ENCODE measurements around the gene GDE1.

Gene GDE1

DNA sequence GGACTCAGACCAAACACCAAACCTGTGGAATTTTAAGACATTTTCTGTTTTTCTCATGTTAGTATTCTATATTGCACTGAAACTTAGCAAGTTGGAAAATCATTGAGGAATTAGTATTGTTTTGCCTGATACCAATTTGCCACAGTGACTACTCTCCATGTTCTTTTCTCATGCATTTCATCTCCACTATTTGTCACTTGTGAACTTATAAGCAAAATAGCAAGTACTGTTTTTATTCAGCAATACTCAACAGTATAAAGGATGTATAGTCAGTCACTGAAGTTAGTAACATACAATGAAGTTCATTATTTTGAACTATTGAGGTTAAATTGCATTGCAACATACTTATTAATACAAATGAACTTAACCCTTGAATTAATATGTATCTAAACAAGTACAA, 27.8 kb upstream of the GDE1 start:
- TF ChIP-seq SIN3A (IDR thresholded peaks at IDR 0.05; ENCODE audit: borderline replicate concordance, insufficient read depth, low read length), result no peak
- TF ChIP-seq, protein P1, sequence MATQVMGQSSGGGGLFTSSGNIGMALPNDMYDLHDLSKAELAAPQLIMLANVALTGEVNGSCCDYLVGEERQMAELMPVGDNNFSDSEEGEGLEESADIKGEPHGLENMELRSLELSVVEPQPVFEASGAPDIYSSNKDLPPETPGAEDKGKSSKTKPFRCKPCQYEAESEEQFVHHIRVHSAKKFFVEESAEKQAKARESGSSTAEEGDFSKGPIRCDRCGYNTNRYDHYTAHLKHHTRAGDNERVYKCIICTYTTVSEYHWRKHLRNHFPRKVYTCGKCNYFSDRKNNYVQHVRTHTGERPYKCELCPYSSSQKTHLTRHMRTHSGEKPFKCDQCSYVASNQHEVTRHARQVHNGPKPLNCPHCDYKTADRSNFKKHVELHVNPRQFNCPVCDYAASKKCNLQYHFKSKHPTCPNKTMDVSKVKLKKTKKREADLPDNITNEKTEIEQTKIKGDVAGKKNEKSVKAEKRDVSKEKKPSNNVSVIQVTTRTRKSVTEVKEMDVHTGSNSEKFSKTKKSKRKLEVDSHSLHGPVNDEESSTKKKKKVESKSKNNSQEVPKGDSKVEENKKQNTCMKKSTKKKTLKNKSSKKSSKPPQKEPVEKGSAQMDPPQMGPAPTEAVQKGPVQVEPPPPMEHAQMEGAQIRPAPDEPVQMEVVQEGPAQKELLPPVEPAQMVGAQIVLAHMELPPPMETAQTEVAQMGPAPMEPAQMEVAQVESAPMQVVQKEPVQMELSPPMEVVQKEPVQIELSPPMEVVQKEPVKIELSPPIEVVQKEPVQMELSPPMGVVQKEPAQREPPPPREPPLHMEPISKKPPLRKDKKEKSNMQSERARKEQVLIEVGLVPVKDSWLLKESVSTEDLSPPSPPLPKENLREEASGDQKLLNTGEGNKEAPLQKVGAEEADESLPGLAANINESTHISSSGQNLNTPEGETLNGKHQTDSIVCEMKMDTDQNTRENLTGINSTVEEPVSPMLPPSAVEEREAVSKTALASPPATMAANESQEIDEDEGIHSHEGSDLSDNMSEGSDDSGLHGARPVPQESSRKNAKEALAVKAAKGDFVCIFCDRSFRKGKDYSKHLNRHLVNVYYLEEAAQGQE (IDR thresholded peaks at IDR 0.05; ENCODE audit: insufficient read depth in 1 of 2, low read depth in 2 of 2, low read length in 2 of 2), result no peak
- no peak for TF ChIP-seq POLR2AphosphoS5 (IDR thresholded peaks at IDR 0.05; ENCODE audit: low read depth, low read length)
- no peak for TF ChIP-seq FOXP2 (optimal IDR thresholded peaks at IDR 0.05; ENCODE audit: borderline replicate concordance, extremely low read depth, extremely low read length, insufficient read depth)
- no peak for TF ChIP-seq TAF1 (IDR thresholded peaks at IDR 0.05; ENCODE audit: borderline replicate concordance, insufficient read depth, low read length)

GRCh38 chr16:19548144-19548543, 26.2 kb upstream of the GDE1 start:
- TF ChIP-seq TAF1 (IDR thresholded peaks at IDR 0.05; ENCODE audit: borderline replicate concordance, insufficient read depth, low read length) (no peak), POLR2AphosphoS5 (IDR thresholded peaks at IDR 0.05; ENCODE audit: low read depth, low read length) (no peak), FOXP2 (optimal IDR thresholded peaks at IDR 0.05; ENCODE audit: borderline replicate concordance, extremely low read depth, extremely low read length, insufficient read depth) (no peak), SIN3A (IDR thresholded peaks at IDR 0.05; ENCODE audit: borderline replicate concordance, insufficient read depth, low read length) (no peak)
- TF ChIP-seq, protein P1 (IDR thresholded peaks at IDR 0.05; ENCODE audit: insufficient read depth in 1 of 2, low read depth in 2 of 2, low read length in 2 of 2), result no peak

- TF ChIP-seq POLR2AphosphoS5 (IDR thresholded peaks at IDR 0.05; ENCODE audit: low read depth, low read length), result no peak
- no peak for TF ChIP-seq TAF1 (IDR thresholded peaks at IDR 0.05; ENCODE audit: borderline replicate concordance, insufficient read depth, low read length)
- TF ChIP-seq SIN3A (IDR thresholded peaks at IDR 0.05; ENCODE audit: borderline replicate concordance, insufficient read depth, low read length), result no peak
- TF ChIP-seq, protein P1 (IDR thresholded peaks at IDR 0.05; ENCODE audit: insufficient read depth in 1 of 2, low read depth in 2 of 2, low read length in 2 of 2), result no peak
Observed at GRCh38 chr16:19542138-19542821, 20.4 kb upstream of the GDE1 start.

GRCh38 chr16:19540241-19540970, 18.5 kb upstream of the GDE1 start:
- TF ChIP-seq TAF1 (IDR thresholded peaks at IDR 0.05; ENCODE audit: borderline replicate concordance, insufficient read depth, low read length) (no peak), FOXP2 (optimal IDR thresholded peaks at IDR 0.05; ENCODE audit: borderline replicate concordance, extremely low read depth, extremely low read length, insufficient read depth) (no peak), POLR2AphosphoS5 (IDR thresholded peaks at IDR 0.05; ENCODE audit: low read depth, low read length) (no peak), SIN3A (IDR thresholded peaks at IDR 0.05; ENCODE audit: borderline replicate concordance, insufficient read depth, low read length) (no peak)
- TF ChIP-seq, protein P1 (IDR thresholded peaks at IDR 0.05; ENCODE audit: insufficient read depth in 1 of 2, low read depth in 2 of 2, low read length in 2 of 2), result no peak

All from PFSK-1 (cell line).